ENCODE measurements around the gene CALB2.

GRCh38 chr16:71371237-71371636 lies 12.7 kb downstream of the CALB2 start:
- no peak for TF ChIP-seq CTCF (IDR thresholded peaks at IDR 0.05; ENCODE audit: low read depth, low read length)
- TF ChIP-seq POLR2A (IDR thresholded peaks at IDR 0.05; ENCODE audit: extremely low read depth, insufficient read length) = no peak
- TF ChIP-seq MAX (IDR thresholded peaks at IDR 0.05; ENCODE audit: low read depth, low read length) = no peak
